Mesenchymal stem cell (in vitro differentiated cells and primary cell): Measurements from ENCODE around the gene BDH2.

Source experiments
- DNase-seq: peaks from one replicate; pipeline ENCODE4 v3.0.0-alpha.2; 2013
- H2AFZ ChIP-seq: one replicate; pipeline ENCODE4 v1.6.1; 2013; ENCODE audit warnings: low read depth, mild to moderate bottlenecking, control low read depth, inconsistent platforms, low read length, moderate library complexity
- H2AK5ac ChIP-seq: 2 replicates; pipeline ENCODE4 v1.6.1; 2013; ENCODE audit warnings: low read length, moderate library complexity, mild to moderate bottlenecking, inconsistent platforms; ENCODE audit not compliant: severe bottlenecking
- H2BK120ac ChIP-seq: one replicate; pipeline ENCODE4 v1.6.1; 2013; ENCODE audit warnings: low read depth, mild to moderate bottlenecking, inconsistent platforms, low read length, moderate library complexity
- H2BK12ac ChIP-seq, 2 experiments: one replicate each; pipeline ENCODE4 v1.6.1; 2013; ENCODE audit warnings: inconsistent platforms in 2 of 2, low read length in 2 of 2, mild to moderate bottlenecking in 2 of 2, moderate library complexity in 2 of 2, control low read depth in 1 of 2
- H2BK15ac ChIP-seq: one replicate; pipeline ENCODE4 v1.6.1; 2013; ENCODE audit warnings: mild to moderate bottlenecking, low read depth, inconsistent platforms; ENCODE audit not compliant: poor library complexity, severe bottlenecking
- H2BK5ac ChIP-seq: 2 replicates; pipeline ENCODE4 v1.6.1; 2013; ENCODE audit warnings: low read depth, mild to moderate bottlenecking, low read length, control low read depth, inconsistent platforms; ENCODE audit not compliant: poor library complexity, severe bottlenecking
- H3K14ac ChIP-seq, 2 experiments: one replicate each; pipeline ENCODE4 v1.6.1; 2013; ENCODE audit warnings: inconsistent platforms in 2 of 2, low read length in 2 of 2, control low read depth in 1 of 2, mild to moderate bottlenecking in 1 of 2, moderate library complexity in 1 of 2
- H3K18ac ChIP-seq, 2 experiments: one replicate each; pipeline ENCODE4 v1.6.1; 2013; ENCODE audit warnings: inconsistent platforms in 2 of 2, low read length in 2 of 2, control low read depth in 1 of 2, low read depth in 1 of 2, mild to moderate bottlenecking in 1 of 2
- H3K23ac ChIP-seq, 2 experiments: one replicate each; pipeline ENCODE4 v1.6.1; 2013; ENCODE audit warnings: inconsistent platforms in 2 of 2, low read length in 2 of 2, mild to moderate bottlenecking in 2 of 2, moderate library complexity in 2 of 2, control low read depth in 1 of 2
- H3K27ac ChIP-seq: 2 replicates; pipeline ENCODE4 v1.5.1; 2013; ENCODE audit warnings: mild to moderate bottlenecking, moderate library complexity, low read length, control low read depth, inconsistent platforms; ENCODE audit not compliant: poor library complexity, severe bottlenecking
- H3K27me3 ChIP-seq, 2 experiments: 2 replicates each; pipeline versions ENCODE4 v1.6.1 to v1.7.0; 2013; ENCODE audit warnings: low read length in 2 of 2, mild to moderate bottlenecking in 2 of 2, moderate library complexity in 2 of 2, control low read depth in 1 of 2, inconsistent platforms in 1 of 2; ENCODE audit not compliant: control insufficient read depth in 1 of 2, insufficient read depth in 1 of 2
- H3K36me3 ChIP-seq, 2 experiments: 2 replicates each; pipeline versions ENCODE4 v1.6.1 to v1.7.0; 2013; ENCODE audit warnings: low read length in 2 of 2, control low read depth in 1 of 2, inconsistent platforms in 1 of 2, low read depth in 1 of 2, mild to moderate bottlenecking in 1 of 2; ENCODE audit not compliant: insufficient read depth in 2 of 2, control insufficient read depth in 1 of 2
- H3K4ac ChIP-seq, 2 experiments: one replicate each; pipeline ENCODE4 v1.6.1; 2013; ENCODE audit warnings: inconsistent platforms in 2 of 2, low read length in 2 of 2, mild to moderate bottlenecking in 2 of 2, moderate library complexity in 2 of 2, control low read depth in 1 of 2, low read depth in 1 of 2
- H3K4me1 ChIP-seq: 2 replicates; pipeline ENCODE4 v1.6.1; 2013; ENCODE audit warnings: low read depth, low read length, control low read depth; ENCODE audit not compliant: control insufficient read depth, insufficient read depth
- H3K4me2 ChIP-seq: 2 replicates; pipeline ENCODE4 v1.6.1; 2013; ENCODE audit warnings: low read length, mild to moderate bottlenecking, inconsistent platforms; ENCODE audit not compliant: poor library complexity, severe bottlenecking
- H3K4me3 ChIP-seq, 2 experiments: 2 replicates each; pipeline versions ENCODE4 v1.5.1 to v1.7.0; 2013; ENCODE audit warnings: low read length in 2 of 2, mild to moderate bottlenecking in 2 of 2, control low read depth in 1 of 2, low read depth in 1 of 2; ENCODE audit not compliant: insufficient read depth in 1 of 2
- H3K79me1 ChIP-seq: replicated peaks from 2 replicates; pipeline ENCODE4 v1.6.1; 2013; ENCODE audit warnings: mild to moderate bottlenecking, control low read depth, low read length, inconsistent platforms; ENCODE audit not compliant: poor library complexity, severe bottlenecking
- H3K9ac ChIP-seq: 2 replicates; pipeline ENCODE4 v1.7.0; 2013; ENCODE audit warnings: mild to moderate bottlenecking, low read length, moderate library complexity
- H3K9me3 ChIP-seq: 2 replicates; pipeline ENCODE4 v1.7.0; 2013; ENCODE audit warnings: mild to moderate bottlenecking, low read length; ENCODE audit not compliant: control insufficient read depth
- H4K8ac ChIP-seq: one replicate; pipeline ENCODE4 v1.6.1; 2013; ENCODE audit warnings: inconsistent platforms, mild to moderate bottlenecking, low read length, moderate library complexity
- H4K91ac ChIP-seq: one replicate; pipeline ENCODE4 v1.6.1; 2013; ENCODE audit warnings: mild to moderate bottlenecking, low read length, inconsistent platforms
- WGBS: methylation state at CpG from one replicate; pipeline ENCODE4 v1.1.7; 2013; ENCODE audit warnings: mixed read lengths; 5-methylcytosine and 5-hydroxymethylcytosine counted together

The BDH2 gene

DNA sequence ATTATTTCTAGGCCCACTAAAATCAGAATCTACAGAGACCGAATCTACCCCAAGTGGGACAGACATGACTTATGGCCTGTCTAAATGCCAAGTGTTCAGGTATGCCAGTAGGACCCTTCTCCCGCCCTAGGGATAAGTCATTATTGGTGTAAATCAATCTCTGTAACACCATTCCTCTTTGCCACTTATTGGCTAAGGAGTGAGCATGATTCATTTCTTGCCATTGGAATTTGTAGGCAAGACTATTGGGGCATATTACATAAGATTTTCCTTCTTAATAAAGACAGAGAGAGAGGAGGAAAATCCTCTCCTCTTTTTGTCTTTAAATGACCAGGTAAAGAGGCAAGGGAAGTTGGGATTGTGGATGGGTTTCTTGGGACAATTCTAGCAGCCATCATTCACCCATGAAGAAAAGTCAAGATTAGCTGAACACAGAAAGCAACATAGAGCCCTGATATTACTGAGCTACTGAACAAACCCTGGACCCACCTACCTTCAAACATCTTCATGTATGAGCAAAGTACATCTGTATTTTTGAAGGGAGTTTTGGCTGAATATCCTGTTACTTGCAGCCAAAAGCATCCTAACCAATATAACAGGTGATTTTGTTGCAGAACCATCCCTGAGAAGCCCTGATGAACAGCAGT lies 25.7 kb downstream of the BDH2 start:
- Histone ChIP-seq H2BK120ac (no peak overlapping the region), H3K23ac (no peak overlapping the region), H3K14ac (no peak overlapping the region), H2AFZ (no peak overlapping the region), H3K18ac (no peak overlapping the region), H2BK5ac (no peak overlapping the region), H3K4me3 (no peak overlapping the region), H3K9me3 (no peaks in the 10 kb centered on the region), H3K79me1 (peaks cover 7% of the 10 kb centered on the region), H3K9ac (no peak overlapping the region), H2BK15ac (no peak overlapping the region), H3K27me3 (no peaks in the 10 kb centered on the region), H4K91ac (no peak overlapping the region), H3K27ac (no peak overlapping the region), H2BK12ac (no peak overlapping the region), H3K36me3 (peaks cover 0 to 3% of the 10 kb centered on the region in 2 experiments), H4K8ac (no peak overlapping the region), H3K4ac (no peak overlapping the region), H3K4me1 (no peaks in the 10 kb centered on the region), H3K4me2 (no peak overlapping the region), H2AK5ac (no peak overlapping the region)
- DNase-seq: no peak
- WGBS: 100% methylated on average over 1 of the region's 2 CpGs

DNA sequence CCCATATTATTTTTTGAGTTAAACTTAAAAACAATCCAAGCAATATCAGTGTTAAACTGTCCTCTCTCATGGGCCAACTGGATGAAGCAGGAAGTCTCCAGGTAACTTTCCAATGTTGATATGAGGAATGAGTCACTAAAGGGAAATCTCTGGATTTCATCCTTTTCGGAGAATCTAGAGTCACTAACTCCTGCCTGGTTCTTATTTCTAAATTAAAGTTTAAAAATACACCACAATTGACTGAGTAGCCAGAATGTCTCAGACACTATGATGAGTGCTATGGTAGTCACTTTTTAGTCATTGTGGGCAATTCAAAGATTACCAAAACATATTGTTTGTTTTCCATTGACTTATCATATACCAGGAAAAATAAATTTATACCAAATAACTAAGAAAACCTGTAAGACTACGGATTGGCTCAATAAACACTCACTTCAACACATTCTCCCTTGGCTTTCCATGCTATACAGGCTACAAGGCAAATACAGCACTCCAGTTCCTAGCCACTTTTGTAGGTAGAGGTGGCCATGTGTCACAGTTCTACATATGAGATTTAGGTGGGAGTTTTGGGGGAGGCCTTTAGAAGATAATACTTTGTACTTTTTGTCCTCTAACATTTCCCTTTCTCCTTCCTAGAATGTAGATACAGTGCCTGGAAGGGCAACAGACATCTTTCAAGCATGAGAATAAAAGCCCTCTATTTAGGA lies 31.6 kb downstream of the BDH2 start:
- Histone ChIP-seq H2AK5ac (no peak overlapping the region), H2AFZ (no peak overlapping the region), H3K14ac (no peak overlapping the region), H2BK12ac (no peak overlapping the region), H3K9me3 (no peaks in the 10 kb centered on the region), H3K27ac (no peak overlapping the region), H2BK120ac (no peak overlapping the region), H3K4ac (no peak overlapping the region), H3K27me3 (no peaks in the 10 kb centered on the region), H3K79me1 (peaks cover 7% of the 10 kb centered on the region), H3K4me3 (no peak overlapping the region), H3K4me2 (no peak overlapping the region), H2BK5ac (no peak overlapping the region), H4K91ac (no peak overlapping the region), H2BK15ac (no peak overlapping the region), H4K8ac (no peak overlapping the region), H3K4me1 (no peaks in the 10 kb centered on the region), H3K23ac (no peak overlapping the region), H3K9ac (no peak overlapping the region), H3K18ac (no peak overlapping the region), H3K36me3 (peaks cover 3 to 31% of the 10 kb centered on the region in 2 experiments)
- peak; percentile 3 for DNase-seq
- 86% methylated on average over 1 of the region's 2 CpGs for WGBS

DNA sequence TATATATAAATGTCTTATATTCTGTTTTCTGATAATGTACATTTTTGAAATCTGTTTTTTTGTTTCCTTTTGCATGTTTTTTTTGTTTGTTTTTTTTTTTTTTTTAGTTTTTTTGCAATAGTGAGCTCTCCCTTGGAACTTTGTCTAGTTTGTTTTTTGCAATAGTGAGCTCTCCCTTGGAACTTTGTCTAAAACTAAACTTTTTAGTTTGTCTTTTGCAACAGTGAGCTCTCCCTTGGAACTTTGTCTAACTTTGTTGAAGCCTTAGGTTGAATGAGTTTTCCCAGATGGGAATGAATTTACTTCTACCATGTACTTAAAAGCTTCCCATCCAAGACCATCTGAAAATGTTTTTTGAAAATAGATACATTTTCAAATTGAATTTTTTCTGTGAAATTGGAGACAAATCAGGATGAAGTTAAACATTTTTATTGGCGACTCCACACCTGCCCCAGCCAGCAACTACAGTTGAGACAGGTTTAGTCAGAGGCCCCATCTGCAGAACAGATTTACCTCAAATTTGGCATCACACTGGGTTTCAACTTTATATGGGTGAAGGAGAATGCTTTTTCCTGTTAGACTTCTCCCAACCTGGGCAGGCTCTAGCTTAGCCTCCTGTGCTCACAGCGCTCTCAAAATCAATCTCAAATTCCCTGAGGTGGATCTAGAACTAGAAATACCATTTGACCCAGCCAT lies 39.0 kb downstream of the BDH2 start:
- WGBS: 94% methylated on average over 1 of the region's 2 CpGs
- Histone ChIP-seq H3K9ac (no peak overlapping the region), H2AK5ac (no peak overlapping the region), H3K79me1 (no peaks in the 10 kb centered on the region), H3K23ac (no peak overlapping the region), H4K8ac (no peak overlapping the region), H3K18ac (no peak overlapping the region), H2BK120ac (no peak overlapping the region), H3K27me3 (no peaks in the 10 kb centered on the region), H3K4ac (no peak overlapping the region), H2BK15ac (no peak overlapping the region), H3K4me1 (no peaks in the 10 kb centered on the region), H3K27ac (no peak overlapping the region), H2BK12ac (no peak overlapping the region), H2BK5ac (no peak overlapping the region), H3K9me3 (no peaks in the 10 kb centered on the region), H4K91ac (no peak overlapping the region), H3K4me2 (no peak overlapping the region), H2AFZ (no peak overlapping the region), H3K36me3 (peaks cover 0 to 23% of the 10 kb centered on the region in 2 experiments), H3K4me3 (no peak overlapping the region), H3K14ac (no peak overlapping the region)
- DNase-seq: no peak

DNA sequence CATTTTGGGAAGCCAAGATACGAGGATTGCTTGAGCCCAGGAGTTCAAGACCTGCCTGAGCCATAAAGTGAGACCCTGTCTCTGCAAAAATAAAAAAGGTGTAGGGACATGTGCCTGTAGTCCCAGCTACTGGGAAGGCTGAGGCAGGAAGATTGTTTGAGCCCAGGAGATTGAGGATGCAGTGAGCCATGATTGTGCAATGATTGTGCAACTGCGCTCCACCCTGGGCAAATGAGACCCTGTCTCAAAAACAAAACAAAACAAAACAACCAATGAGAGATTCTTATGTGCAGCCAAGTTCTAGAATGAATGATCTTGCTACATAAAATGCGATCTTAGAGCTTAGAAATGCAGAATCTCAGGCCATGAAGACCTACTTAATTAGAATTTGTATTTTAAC lies 45.6 kb downstream of the BDH2 start:
- DNase-seq: no peak
- no peak overlapping the region for H2BK120ac ChIP-seq
- no peak overlapping the region for H3K4me3 ChIP-seq
- H3K14ac ChIP-seq: no peak overlapping the region
- no peak overlapping the region for H3K4ac ChIP-seq
- H3K4me2 ChIP-seq: no peak overlapping the region
- no peak overlapping the region for H3K9ac ChIP-seq
- H3K36me3 ChIP-seq: peaks cover 0 to 12% of the 10 kb centered on the region in 2 experiments
- H3K18ac ChIP-seq: no peak overlapping the region
- H2BK15ac ChIP-seq: no peak overlapping the region
- H2AK5ac ChIP-seq: no peak overlapping the region
- H4K91ac ChIP-seq: no peak overlapping the region
- no peaks in the 10 kb centered on the region for H3K4me1 ChIP-seq
- 100% methylated on average over 1 of the region's 3 CpGs for WGBS
- H2BK5ac ChIP-seq: no peak overlapping the region
- no peak overlapping the region for H2BK12ac ChIP-seq
- H3K9me3 ChIP-seq: no peaks in the 10 kb centered on the region
- H3K23ac ChIP-seq: no peak overlapping the region
- H3K27me3 ChIP-seq: no peaks in the 10 kb centered on the region
- no peak overlapping the region for H2AFZ ChIP-seq
- no peak overlapping the region for H4K8ac ChIP-seq
- no peak overlapping the region for H3K27ac ChIP-seq
- no peaks in the 10 kb centered on the region for H3K79me1 ChIP-seq
